NCI-H748 (cell line): Measurements from ENCODE around the gene STAM.

Experiments used
- DNase-seq: peaks from one replicate; lab custom pipeline; 2025; ENCODE audit not compliant: unreplicated experiment; lab: John Stamatoyannopoulos, UW

STAM gene

DNA sequence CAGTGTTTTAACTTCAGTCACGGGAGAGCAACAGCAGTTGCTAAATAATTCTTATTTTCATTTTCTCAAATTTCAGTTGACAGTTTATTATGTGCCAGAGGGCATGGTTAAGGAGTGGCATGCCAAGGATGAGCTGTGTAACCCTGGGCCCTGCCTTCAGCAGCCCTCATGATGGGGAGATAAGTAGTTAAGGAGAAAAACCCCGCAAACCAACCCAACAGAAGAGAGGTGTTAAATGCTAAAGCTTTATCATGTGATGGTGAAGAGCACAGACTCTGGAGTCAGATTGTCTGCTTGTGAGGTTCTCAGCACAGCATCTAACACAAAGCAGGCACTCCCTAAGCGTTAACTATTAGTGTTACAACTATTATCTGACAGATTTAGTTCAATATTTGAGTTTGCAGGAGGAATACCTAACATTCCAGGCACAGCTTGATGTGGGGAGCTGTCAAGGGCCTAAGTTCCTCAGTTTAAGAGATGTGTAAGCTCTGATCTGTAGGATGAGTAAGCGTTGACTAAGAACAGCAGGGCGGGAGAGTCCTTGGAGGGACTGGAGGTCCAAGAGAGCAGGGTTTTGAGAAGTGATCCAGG is 29.6 kb downstream of the STAM start:
- no peak for DNase-seq

DNA sequence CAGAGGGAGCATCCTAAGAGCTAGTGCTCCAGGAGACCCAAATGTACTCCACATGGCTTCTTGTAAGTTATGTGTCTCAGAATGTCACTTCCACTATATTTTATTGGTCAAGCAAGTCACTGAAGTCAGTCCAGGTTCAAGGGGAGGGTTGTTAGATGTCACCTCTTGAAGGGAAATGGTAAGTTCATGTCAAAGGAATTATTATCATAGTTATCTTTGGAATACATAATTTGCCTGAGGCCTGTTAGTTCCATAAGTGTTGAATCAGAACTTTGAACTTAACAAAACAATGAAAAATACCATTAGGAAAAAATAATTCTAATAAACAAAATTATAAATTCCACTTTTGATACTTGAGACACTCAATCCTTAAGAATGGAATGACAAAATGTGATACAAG is 30.6 kb downstream of the STAM start:
- no peak for DNase-seq

DNA sequence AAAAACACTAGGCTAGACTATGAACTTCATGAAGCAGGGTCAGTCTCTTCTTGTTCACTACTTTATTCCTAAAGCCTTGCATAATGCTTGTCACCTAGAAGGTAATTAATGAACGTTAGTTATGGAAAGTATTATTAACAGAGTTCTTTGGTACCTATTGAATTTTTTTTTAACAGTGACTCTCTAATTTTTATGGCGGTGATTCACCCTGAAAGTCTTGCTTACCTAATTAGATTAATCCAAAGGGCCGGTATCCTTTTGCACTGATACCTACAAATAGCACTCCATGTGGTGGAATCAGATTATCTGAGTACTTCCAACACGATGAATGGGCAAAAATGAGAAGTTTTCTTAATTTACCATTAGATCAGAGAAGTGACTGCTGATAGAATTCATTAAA is 31.7 kb downstream of the STAM start:
- DNase-seq, result no peak

DNA sequence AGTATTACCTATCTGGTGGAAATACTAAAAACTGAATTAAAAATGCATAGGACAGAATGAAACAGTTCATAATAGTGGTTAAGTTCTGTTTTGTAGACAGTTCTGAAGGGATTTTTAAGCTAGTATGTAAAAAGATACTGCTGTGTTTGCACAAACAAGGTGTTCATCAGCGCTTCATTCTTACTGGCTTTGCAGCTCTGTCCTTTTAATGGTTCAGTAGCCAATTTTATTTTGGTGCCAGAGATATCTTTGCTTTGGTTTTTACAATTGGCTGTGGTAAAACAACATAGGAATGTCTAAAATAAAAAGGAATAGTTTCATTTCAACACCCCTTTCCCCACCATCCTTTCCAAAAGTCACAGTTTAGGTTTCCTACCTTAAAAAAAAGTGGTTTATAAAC is 33.0 kb downstream of the STAM start:
- no peak for DNase-seq

DNA sequence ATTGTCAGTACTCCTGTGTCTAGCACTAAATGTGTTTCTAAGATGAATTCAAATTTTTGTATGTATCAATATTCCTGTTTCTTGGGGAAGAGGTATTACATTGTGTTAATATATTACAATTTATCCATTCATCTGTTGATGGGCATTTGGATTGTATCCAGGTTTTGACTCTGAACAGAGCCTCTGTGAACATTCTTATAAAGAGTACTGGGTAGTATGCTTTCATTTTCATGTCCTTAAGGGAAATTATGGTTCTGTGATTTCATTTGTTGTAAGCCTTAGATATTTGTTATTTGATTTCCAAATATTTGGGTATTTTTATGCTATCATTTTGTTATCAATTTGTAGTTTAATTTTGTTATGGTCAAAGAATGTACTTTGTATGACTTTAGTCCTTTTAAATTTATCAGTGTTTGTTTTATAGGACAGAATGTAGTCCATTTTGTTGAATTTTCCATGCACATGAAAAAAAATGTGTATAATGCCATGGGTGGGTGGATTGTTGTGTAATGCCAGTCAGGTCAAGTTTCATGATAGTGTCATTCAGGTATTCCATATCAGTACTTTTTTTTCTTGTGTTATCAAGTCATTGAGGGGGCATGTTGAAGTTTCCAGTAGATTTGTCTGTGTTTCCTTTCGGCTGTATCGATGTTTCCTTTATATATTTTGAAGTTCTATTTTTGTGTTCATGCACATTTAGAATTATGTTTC is 38.4 kb downstream of the STAM start:
- no peak for DNase-seq

DNA sequence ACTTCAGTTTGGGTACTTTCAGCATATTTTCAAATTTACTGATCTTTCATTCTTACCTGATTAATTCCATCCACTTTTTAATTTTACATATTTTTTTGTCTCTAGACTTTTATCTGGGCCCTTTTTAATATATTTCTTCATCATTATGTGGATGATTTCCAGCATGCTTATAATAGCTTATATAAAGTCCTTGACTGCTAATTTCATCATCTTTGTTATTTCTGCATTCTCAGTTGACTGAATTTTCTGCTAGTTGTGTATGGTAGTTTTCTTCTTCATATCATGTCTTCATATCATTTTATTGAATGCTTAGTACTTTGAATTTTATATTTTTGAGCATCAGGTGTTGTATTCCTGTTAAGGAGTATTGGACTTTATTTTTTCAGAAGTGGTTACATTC is 39.6 kb downstream of the STAM start:
- no peak for DNase-seq

DNA sequence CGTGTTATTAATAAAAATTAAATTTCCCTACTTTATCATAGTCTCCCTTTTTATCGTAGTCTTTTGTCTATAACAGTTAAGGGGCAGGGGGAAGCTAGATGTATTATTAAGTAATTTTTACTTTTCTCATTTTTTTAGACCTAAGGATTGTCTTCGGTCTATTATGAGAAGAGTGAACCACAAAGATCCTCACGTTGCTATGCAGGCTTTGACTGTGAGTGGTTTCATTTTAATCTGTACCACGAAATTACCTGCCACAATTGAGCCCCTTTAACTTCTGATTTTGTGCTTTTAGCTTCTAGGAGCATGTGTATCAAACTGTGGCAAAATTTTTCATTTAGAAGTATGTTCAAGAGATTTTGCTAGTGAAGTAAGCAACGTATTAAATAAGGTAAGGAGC is 40.6 kb downstream of the STAM start:
- no peak for DNase-seq

DNA sequence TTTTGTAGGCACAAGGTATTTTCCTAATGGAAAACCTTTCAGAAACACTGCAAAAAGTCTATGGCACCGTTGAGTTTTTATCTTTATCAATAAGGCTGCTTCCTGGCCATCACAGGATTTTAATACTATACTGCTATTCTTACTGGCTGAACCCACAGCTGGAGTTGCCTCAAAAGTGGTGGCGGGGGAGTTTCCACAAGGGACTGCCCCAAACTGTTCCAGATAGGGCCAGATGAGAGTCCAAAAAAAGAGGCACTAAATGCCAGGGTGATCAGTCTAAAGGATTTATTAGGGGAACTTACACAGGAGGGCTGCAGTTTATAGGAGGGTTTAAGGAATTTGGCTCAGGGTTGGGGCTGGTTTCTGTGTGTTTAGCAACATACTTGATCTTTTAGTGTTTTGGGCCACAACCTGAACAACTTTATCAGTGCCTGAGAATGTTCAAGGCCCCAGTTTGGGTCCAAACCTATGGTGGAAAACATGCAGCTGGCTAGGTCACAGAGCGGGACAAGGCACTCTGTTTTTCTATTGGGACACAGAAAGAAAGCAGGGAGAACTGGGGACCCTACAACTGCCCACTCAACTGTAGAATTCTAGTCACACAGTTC is 41.4 kb downstream of the STAM start:
- DNase-seq, result no peak

DNA sequence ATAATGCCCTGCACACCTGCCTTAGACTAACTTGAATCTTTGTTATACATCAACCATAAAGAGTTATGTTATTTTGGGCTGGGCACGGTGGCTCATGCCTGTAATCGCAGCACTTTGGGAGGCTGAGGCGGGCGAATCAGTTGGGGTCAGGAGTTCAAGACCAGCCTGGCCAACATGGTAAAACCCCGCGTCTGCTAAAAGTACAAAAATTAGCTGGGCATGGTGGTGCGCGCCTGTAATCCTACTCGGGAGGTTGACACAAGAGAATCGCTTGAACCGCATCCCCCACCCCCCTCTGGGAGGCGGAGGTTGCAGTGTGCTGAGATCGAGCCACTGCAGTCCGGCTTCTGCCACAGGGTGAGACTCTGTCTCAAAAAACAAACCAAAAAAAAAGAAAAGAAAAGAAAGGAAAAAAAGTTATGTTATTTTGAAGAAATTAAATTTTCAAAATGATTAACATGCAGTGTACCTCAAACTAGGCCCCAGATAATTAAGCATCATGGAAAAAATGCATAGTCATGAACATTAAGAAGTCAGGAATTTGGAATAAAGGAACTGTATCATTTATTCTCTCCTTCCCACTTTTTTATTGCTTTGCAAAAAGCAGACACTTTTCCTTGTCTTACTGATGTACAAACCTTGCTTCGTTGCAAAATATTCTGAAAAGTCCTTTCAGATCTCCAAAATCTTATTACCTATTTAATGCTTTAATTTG is 43.3 kb downstream of the STAM start:
- no peak for DNase-seq

DNA sequence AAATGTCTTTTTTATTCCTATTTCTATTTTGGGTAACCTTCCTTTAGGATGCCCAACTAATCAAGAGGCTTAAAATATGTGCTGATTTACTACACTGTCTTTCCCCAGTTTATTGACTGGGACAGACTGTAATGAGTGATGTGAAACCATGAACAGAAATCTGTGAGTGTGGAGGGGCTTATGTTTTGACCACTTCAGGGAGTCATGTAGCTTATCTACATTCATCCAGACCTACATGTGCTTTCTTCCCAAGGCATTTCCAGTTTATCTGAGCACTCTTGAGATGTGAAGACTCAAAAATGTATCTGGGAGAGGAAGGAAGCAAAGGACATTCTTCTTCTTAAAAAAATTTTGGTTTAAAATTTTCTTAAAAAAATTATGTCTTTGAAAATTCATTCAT is 45.2 kb downstream of the STAM start:
- DNase-seq, result no peak

DNA sequence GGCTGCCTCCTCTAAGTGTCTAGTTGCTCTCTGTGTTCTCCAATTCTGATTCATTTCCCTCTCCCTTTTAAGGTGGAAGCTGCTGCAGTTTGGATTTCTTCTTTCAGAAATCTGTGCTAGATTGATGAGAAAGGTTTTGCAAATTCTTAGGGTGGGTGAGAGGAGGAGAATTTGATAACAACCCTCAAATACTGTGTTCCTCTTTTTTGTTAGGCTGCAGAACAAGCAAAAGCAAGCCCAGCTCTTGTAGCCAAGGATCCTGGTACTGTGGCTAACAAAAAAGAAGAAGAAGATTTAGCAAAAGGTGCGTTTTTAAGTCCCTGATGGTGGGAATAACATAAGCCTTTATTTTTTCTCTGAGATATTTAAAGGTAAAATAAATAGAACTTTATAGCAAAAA is 49.1 kb downstream of the STAM start:
- DNase-seq, result no peak

DNA sequence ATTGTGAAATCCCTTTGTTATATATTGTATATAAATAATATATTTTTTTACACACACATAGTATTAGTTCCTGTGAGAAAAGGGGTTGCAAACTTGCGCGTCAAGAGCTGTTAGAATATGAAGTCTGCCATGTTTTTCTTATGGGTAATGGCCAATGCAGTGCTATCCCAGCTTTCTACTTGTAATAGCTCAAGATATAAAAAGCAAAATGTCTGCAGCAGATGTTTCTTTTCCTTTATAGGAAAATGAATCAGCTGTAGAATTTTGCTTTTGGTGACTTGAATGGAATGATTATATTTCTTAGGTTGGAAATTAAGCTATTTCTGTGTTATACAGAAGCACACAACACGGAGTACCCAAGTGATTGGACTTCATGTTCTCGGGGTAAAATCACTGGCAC is 54.7 kb downstream of the STAM start:
- no peak for DNase-seq

DNA sequence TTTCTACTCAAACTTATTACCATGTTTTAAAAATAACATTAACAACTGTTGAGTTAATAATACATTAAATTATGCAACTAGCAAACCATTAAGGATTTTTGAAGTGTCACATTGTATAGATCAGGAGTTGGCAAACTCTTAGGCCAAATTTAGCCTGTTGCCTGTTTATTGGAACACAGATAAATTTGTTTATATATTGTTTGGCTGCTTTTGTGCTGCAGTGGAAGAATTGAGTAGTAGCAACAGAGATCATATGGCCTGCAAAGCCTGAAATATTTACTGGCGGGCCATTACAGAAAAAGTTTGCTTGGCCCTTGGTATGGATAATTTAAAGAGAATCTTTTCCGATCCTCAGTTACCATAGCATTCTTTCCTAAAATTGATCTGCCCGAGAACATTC is 57.4 kb downstream of the STAM start:
- no peak for DNase-seq

DNA sequence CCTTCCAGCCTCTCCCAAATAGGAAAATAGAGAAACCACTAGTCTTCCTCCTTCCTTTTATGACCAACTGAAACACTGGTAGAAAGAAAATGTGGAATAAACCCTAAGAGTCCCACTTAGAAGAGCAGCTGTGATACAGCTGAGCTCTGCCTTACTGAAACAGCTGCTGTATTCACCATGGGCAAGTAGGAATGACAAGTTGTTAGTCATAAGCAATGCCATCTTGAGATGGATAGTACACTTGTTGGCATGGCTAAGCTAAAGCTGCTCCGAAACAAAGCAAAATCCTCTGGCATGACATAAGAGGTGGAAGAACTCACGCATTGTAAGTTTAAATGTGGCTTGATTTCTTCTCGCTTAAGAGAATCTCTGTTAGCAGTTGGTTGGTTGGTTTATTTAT is 59.8 kb downstream of the STAM start:
- DNase-seq, result no peak

DNA sequence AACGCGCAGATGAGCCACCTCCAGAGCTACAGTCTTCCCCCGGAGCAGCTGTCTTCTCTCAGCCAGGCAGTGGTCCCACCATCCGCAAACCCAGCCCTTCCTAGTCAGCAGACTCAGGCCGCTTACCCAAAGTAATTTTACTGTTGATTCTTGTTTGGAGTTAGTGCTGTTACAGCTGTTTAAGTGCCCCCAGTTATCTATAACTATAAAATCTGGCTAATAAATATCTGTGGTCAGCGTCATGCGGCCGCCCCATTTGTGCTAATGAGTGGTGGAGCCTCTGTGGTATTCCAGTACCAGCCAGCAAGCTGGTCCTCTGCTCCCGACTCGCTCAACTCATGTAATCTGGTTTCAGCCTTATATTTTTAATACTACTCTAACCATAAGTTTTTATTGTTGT is 64.9 kb downstream of the STAM start:
- DNase-seq, result no peak

DNA sequence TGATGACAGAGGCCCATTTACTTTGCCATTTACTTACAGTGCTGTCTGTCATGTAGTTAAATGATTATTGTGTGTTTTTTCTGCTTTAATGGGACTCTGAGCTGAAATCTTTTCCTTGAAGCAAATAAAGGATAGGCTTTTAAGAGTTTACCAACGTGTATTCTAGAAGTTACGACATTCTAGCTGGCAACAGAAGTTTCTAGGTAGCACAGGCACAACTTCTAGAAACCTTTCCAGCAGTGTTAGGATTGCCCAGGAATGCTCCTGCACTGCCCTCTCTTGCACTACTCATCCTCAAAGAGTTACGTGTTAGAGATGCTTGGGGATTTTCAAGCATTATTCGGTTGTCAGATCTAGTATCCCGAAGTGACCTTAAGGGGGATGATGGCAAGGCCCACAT is 65.5 kb downstream of the STAM start:
- no peak for DNase-seq

DNA sequence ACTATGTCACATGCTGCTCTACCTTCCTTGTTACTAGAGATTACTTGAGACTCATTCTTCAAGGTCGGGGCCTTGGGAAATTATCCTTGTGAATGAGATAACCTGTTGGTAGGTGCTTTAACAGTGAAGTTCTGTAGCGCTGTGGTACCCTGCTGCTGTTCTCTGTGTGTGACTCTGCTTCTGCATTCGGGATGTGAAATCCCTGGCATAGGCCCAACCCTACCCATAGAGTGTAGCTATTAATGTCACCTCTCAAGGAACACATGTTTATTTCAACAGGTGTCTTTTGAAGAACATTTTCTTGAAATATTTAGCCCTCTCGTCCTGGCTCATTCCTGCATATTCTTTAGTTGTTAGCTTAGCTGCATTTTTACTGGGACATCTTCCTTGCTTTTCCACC is 66.2 kb downstream of the STAM start:
- DNase-seq, result no peak

DNA sequence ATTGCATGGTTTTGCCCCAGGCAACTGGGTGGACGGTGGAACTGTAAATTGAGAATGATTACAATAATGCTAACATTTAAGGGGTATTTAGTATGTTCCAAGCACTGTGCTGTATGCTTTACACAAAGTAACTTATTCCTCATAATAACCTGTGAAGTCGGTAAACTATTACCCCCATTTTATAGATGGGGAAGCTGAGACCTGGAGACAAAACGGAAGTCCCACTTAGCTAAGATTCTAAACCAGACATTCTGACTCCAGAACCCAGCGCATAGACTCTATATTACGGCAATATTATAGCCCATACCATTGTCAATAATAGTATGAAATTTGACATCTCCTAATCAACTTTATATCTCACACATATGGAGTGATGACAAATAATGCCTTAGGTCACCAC is 68.1 kb downstream of the STAM start:
- no peak for DNase-seq

DNA sequence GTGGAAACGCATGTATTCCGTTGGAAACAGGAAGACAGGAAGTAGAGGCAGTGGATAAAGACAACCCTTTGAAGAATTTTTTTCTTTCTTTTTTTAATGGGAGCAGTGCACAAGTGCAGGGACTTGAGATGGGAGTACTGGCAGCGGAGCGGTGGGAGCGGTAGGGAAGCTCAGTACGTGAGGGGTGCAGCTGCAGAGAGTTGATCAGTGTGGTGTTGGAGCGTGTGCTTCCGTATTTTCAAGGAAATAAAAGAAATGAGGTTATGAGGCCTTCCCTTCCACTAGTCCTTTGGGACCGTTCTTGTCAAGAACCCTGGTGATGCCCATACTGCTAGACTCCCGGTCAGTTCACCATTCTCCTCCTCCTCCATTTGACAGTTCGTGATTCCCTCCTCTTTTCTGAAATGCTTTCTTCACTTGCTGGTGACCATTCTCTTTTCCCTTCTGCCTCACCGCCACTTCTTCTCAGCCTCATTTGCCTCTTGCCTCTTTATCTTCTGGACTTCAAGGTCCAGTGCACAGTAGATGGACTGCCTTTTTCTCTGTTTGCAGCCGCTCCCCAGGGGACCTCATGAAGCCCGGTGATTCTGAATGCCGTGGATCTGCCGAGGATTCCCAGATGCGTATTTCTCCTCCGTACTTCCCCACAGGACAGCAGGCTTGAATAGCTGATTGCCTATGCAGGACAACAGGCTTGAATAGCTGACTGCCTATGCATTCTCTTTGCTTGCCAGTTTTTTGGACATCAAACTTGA is 68.9 kb downstream of the STAM start:
- DNase-seq, result no peak

DNA sequence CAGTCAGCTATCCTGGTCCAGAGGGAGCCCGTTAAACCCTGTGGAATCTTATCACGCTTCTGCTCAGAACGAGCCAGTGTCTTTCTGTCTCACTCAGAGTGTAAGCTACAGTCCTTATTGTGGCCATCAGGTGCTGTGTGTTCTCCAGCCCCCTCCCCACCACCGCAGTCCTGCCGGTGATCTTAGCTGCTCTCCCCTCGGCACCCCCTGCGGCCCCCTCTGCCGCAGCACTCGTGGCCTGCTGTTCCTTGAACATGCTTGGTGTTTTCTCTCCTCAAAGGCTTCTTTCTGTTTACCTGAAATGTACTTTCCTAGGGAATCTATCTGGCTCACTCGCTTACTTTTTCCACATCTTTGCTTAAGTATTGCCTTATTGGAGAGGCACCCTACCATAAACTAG is 69.8 kb downstream of the STAM start:
- no peak for DNase-seq

DNA sequence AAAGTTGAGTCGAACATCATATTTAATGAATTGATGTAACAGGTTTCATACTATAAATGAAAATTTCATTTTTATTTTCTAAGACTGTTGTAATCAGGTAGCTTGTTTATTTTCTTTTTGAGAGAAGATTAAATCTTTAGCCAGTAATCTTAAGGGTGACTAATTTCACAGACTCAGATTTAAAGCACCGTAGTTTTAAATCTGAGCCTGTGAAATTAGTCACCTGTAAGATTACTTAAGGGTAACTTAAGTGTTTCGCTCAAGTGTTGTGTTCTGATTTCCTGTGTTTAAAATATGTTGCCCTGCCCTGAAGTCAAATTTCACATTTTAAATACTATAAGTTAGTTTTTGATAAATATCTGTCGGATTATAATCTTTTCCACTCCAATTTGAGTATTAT is 72.2 kb downstream of the STAM start:
- DNase-seq, result no peak
